Loucy (cell line): ENCODE measurements around the gene ADGRG7.

ENCODE experiments used
- H2AFZ ChIP-seq: fragments of 200-600 bp; sonication (generic); 2 replicates; pipeline ENCODE4 v1.6.0; 2016; ENCODE audit warnings: antibody characterized with exemption, mild to moderate bottlenecking, low read length, moderate library complexity
- H3F3A ChIP-seq: fragments of 200-600 bp; 2 replicates; pipeline ENCODE4 v1.6.0; 2016; ENCODE audit warnings: antibody characterized with exemption, low read depth, mild to moderate bottlenecking
- H3K27me3 ChIP-seq: fragments of 200-600 bp; sonication (generic); 2 replicates; pipeline ENCODE4 v1.6.1; 2014; ENCODE audit warnings: low read length, mild to moderate bottlenecking; ENCODE audit not compliant: insufficient read depth, poor library complexity, severe bottlenecking
- H3K36me3 ChIP-seq: fragments of 200-600 bp; sonication (generic); 2 replicates; pipeline ENCODE4 v1.6.1; 2016; ENCODE audit warnings: low read length; ENCODE audit not compliant: insufficient read depth
- H3K4me1 ChIP-seq: fragments of 200-600 bp; sonication (generic); 2 replicates; pipeline ENCODE4 v1.5.1; 2014; ENCODE audit warnings: low read length, mild to moderate bottlenecking; ENCODE audit not compliant: insufficient read depth, poor library complexity, severe bottlenecking
- H3K4me2 ChIP-seq: fragments of 200-600 bp; sonication (generic); 2 replicates; pipeline ENCODE4 v1.6.0; 2014; ENCODE audit warnings: antibody characterized with exemption, low read length, low read depth, mild to moderate bottlenecking; ENCODE audit not compliant: poor library complexity, severe bottlenecking
- H3K4me3 ChIP-seq: fragments of 200-600 bp; sonication (generic); 2 replicates; pipeline ENCODE4 v1.5.1; 2014; ENCODE audit warnings: low read length, mild to moderate bottlenecking, mixed read lengths; ENCODE audit not compliant: poor library complexity, severe bottlenecking
- H3K79me2 ChIP-seq: fragments of 200-600 bp; sonication (generic); 2 replicates; pipeline ENCODE4 v1.6.1; 2014; ENCODE audit warnings: low read length; ENCODE audit not compliant: insufficient read depth
- H3K9ac ChIP-seq: fragments of 200-600 bp; sonication (generic); 2 replicates; pipeline ENCODE4 v1.6.0; 2014; ENCODE audit warnings: mild to moderate bottlenecking, low read depth, low read length, moderate library complexity; ENCODE audit not compliant: poor library complexity, severe bottlenecking
- H3K9me2 ChIP-seq: fragments of 200-600 bp; sonication (generic); replicated peaks from 2 replicates; pipeline ENCODE4 v1.6.1; 2016; ENCODE audit warnings: low read depth, low read length, mixed read lengths
- H3K9me3 ChIP-seq: fragments of 200-600 bp; sonication (generic); 2 replicates; pipeline ENCODE4 v1.6.1; 2014; ENCODE audit warnings: mild to moderate bottlenecking, antibody characterized with exemption, low read length, low read depth; ENCODE audit not compliant: insufficient read depth
- H4K20me1 ChIP-seq: fragments of 200-600 bp; sonication (generic); 2 replicates; pipeline ENCODE4 v1.6.0; 2014; ENCODE audit warnings: antibody characterized with exemption, low read length, mild to moderate bottlenecking; ENCODE audit not compliant: insufficient read depth, poor library complexity, severe bottlenecking
- CTCF ChIP-seq: fragments of 200-600 bp; sonication (generic); conservative IDR thresholded peaks from 2 replicates; pipeline ENCODE4 v1.5.1; 2014; ENCODE audit warnings: mild to moderate bottlenecking, antibody characterized with exemption, low read length
- EZH2phosphoT487 ChIP-seq: fragments of 200-600 bp; IDR thresholded peaks from 2 replicates; pipeline ENCODE4 v1.6.1; 2018; ENCODE audit warnings: antibody characterized with exemption, mild to moderate bottlenecking, moderate library complexity, borderline replicate concordance

Gene ADGRG7

GRCh38 chr3:100562224-100562857 is 47.1 kb upstream of the ADGRG7 start:
- Histone ChIP-seq H3K9me2 (no peaks in the 10 kb centered on the region), H3K9ac (no peak overlapping the region), H3F3A (no peaks in the 10 kb centered on the region), H3K27me3 (no peaks in the 10 kb centered on the region), H3K4me3 (no peak overlapping the region), H3K79me2 (no peaks in the 10 kb centered on the region), H3K9me3 (no peaks in the 10 kb centered on the region), H3K4me1 (no peaks in the 10 kb centered on the region), H3K36me3 (no peaks in the 10 kb centered on the region), H2AFZ (no peak overlapping the region), H3K4me2 (no peak overlapping the region), H4K20me1 (no peaks in the 10 kb centered on the region)
- no peak for TF ChIP-seq EZH2phosphoT487

GRCh38 chr3:100563228-100563627 is 46.2 kb upstream of the ADGRG7 start:
- Histone ChIP-seq H3K9me2 (no peaks in the 10 kb centered on the region), H3K9me3 (no peaks in the 10 kb centered on the region), H3K4me3 (no peak overlapping the region), H3K4me2 (no peak overlapping the region), H3F3A (no peaks in the 10 kb centered on the region), H3K79me2 (no peaks in the 10 kb centered on the region), H3K27me3 (no peaks in the 10 kb centered on the region), H4K20me1 (no peaks in the 10 kb centered on the region), H2AFZ (no peak overlapping the region), H3K36me3 (no peaks in the 10 kb centered on the region), H3K4me1 (no peaks in the 10 kb centered on the region), H3K9ac (no peak overlapping the region)
- TF ChIP-seq EZH2phosphoT487 = no peak
- no peak for TF ChIP-seq CTCF

GRCh38 chr3:100563652-100564211 is 45.7 kb upstream of the ADGRG7 start:
- H2AFZ ChIP-seq = no peak overlapping the region
- no peaks in the 10 kb centered on the region for H3K79me2 ChIP-seq
- H4K20me1 ChIP-seq = no peaks in the 10 kb centered on the region
- H3K4me3 ChIP-seq = no peak overlapping the region
- H3K27me3 ChIP-seq = no peaks in the 10 kb centered on the region
- H3F3A ChIP-seq = no peaks in the 10 kb centered on the region
- H3K4me1 ChIP-seq = no peaks in the 10 kb centered on the region
- no peaks in the 10 kb centered on the region for H3K36me3 ChIP-seq
- no peak overlapping the region for H3K4me2 ChIP-seq
- H3K9me3 ChIP-seq = no peaks in the 10 kb centered on the region
- TF ChIP-seq CTCF = no peak
- TF ChIP-seq EZH2phosphoT487 = no peak
- no peaks in the 10 kb centered on the region for H3K9me2 ChIP-seq
- H3K9ac ChIP-seq = no peak overlapping the region

- no peaks in the 10 kb centered on the region for H3K79me2 ChIP-seq
- no peaks in the 10 kb centered on the region for H3K27me3 ChIP-seq
- H4K20me1 ChIP-seq = no peaks in the 10 kb centered on the region
- H3K36me3 ChIP-seq = no peaks in the 10 kb centered on the region
- no peak overlapping the region for H2AFZ ChIP-seq
- no peak overlapping the region for H3K4me3 ChIP-seq
- TF ChIP-seq EZH2phosphoT487 (no peak), CTCF (no peak)
- no peak overlapping the region for H3K4me2 ChIP-seq
- H3K4me1 ChIP-seq = no peaks in the 10 kb centered on the region
- H3F3A ChIP-seq = no peaks in the 10 kb centered on the region
- no peak overlapping the region for H3K9ac ChIP-seq
- H3K9me3 ChIP-seq = no peaks in the 10 kb centered on the region
- H3K9me2 ChIP-seq = no peaks in the 10 kb centered on the region
Measured at GRCh38 chr3:100570811-100571210, 38.6 kb upstream of the ADGRG7 start.
